Dermis blood vessel endothelial cell (primary cell): ENCODE measurements around the gene CYTIP. TPM values are rescaled to one million over a fixed set of nuclear protein-coding genes. Genes with fewer than 3 reads are reported as not detected.
"Not testable (repeated sequence)": the region's sequence is repeated elsewhere in the genome, so short reads cannot be mapped to it uniquely, and the experiment has no call there.

Source experiments
- DNase-seq: peaks from one replicate; pipeline ENCODE4 v3.0.0; 2010
- total RNA-seq: library from RNA; depleted of rRNA; stranded (reverse); fragments of >200 nt; gene quantifications from 2 replicates; pipeline ENCODE4 v1.2.3, GENCODE V29; 2014

Gene CYTIP
- total RNA-seq, 1 donor from 2014 or later, result not detected

GRCh38 chr2:157421964-157422363, 21.9 kb downstream of the CYTIP start:
- no peak for DNase-seq

- no peak for DNase-seq
Measured at GRCh38 chr2:157421331-157421944, 22.5 kb downstream of the CYTIP start.

GRCh38 chr2:157420771-157421323, 23.0 kb downstream of the CYTIP start:
- no peak for DNase-seq

- no peak for DNase-seq
Measured at GRCh38 chr2:157419031-157419575, 24.8 kb downstream of the CYTIP start.

GRCh38 chr2:157418239-157418641, 25.6 kb downstream of the CYTIP start:
- DNase-seq, result no peak

GRCh38 chr2:157415591-157416101, 28.2 kb downstream of the CYTIP start:
- DNase-seq, result no peak

- no peak for DNase-seq
Measured at GRCh38 chr2:157414050-157414449, 29.8 kb downstream of the CYTIP start.

GRCh38 chr2:157413326-157414035, 30.4 kb downstream of the CYTIP start:
- no peak for DNase-seq

- DNase-seq, result no peak
Measured at GRCh38 chr2:157411624-157412336, 32.1 kb downstream of the CYTIP start.

GRCh38 chr2:157405398-157405797, 38.5 kb downstream of the CYTIP start:
- not testable (repeated sequence) for DNase-seq

- DNase-seq, result no peak
Measured at GRCh38 chr2:157404363-157404762, 39.5 kb downstream of the CYTIP start.

GRCh38 chr2:157402801-157403485, 40.9 kb downstream of the CYTIP start:
- DNase-seq, result not testable (repeated sequence)

GRCh38 chr2:157395811-157396210, 48.1 kb downstream of the CYTIP start:
- DNase-seq, result no peak

- DNase-seq, result no peak
Measured at GRCh38 chr2:157394928-157395327, 49.0 kb downstream of the CYTIP start.

GRCh38 chr2:157393348-157393747, 50.5 kb downstream of the CYTIP start:
- DNase-seq, result no peak

GRCh38 chr2:157388827-157389226, 55.1 kb downstream of the CYTIP start:
- DNase-seq, result no peak

GRCh38 chr2:157386747-157387146, 57.1 kb downstream of the CYTIP start:
- no peak for DNase-seq

- no peak for DNase-seq
Measured at GRCh38 chr2:157386247-157386646, 57.6 kb downstream of the CYTIP start.

GRCh38 chr2:157377861-157378260, 66.0 kb downstream of the CYTIP start:
- no peak for DNase-seq

GRCh38 chr2:157376041-157376440, 67.8 kb downstream of the CYTIP start:
- no peak for DNase-seq

GRCh38 chr2:157375384-157375783, 68.5 kb downstream of the CYTIP start:
- no peak for DNase-seq

- DNase-seq, result not testable (repeated sequence)
Measured at GRCh38 chr2:157368508-157368907, 75.4 kb downstream of the CYTIP start.
